Measurements from ENCODE around the gene TRIM51.

The TRIM51 gene

GRCh38 chr11:55895216-55895615, 12.1 kb downstream of the TRIM51 start:
- DNase-seq (ENCODE audit: extremely low read depth, low read depth) = no peak
- TF ChIP-seq CTCF (IDR thresholded peaks at IDR 0.05; ENCODE audit: low read depth, low read length) = no peak

GRCh38 chr11:55902308-55902707, 19.2 kb downstream of the TRIM51 start:
- no peak for DNase-seq (ENCODE audit: extremely low read depth, low read depth)
- no peak for TF ChIP-seq CTCF (IDR thresholded peaks at IDR 0.05; ENCODE audit: low read depth, low read length)

- no peak for TF ChIP-seq CTCF (IDR thresholded peaks at IDR 0.05; ENCODE audit: low read depth, low read length)
- no peak for DNase-seq (ENCODE audit: extremely low read depth, low read depth)
Observed at GRCh38 chr11:55914482-55914881, 31.4 kb downstream of the TRIM51 start, which contains the start of gene OR5W2. OR5W2 (minus strand) TSS chr11:55914582; CDS start chr11:55914582, 0 bp downstream.

- TF ChIP-seq CTCF (IDR thresholded peaks at IDR 0.05; ENCODE audit: low read depth, low read length) = no peak
- no peak for DNase-seq (ENCODE audit: extremely low read depth, low read depth)
Observed at GRCh38 chr11:55920537-55920936, 37.4 kb downstream of the TRIM51 start.

- TF ChIP-seq CTCF (IDR thresholded peaks at IDR 0.05; ENCODE audit: low read depth, low read length) = no peak
Observed at GRCh38 chr11:55936300-55936699, 53.2 kb downstream of the TRIM51 start, which contains the start of gene OR5I1. OR5I1 (minus strand) TSS chr11:55936400; CDS start chr11:55936400, 0 bp downstream.

More at GRCh38 chr11:55936300-55936699, 53.2 kb downstream of the TRIM51 start, which contains the start of gene OR5I1:
- DNase-seq (ENCODE audit: extremely low read depth, low read depth) = no peak

Data from AG09319 (cell line).